Measurements from ENCODE around the gene TEPSIN. TPM values are rescaled to one million over a fixed set of nuclear protein-coding genes. Genes with fewer than 3 reads are reported as not detected.

The TEPSIN gene
- polyA plus RNA-seq, 1 donor from 2014 or later = 50.0 TPM

GRCh38 chr17:81242421-81243332 lies 3.8 kb upstream of the TEPSIN start:
- Histone ChIP-seq H3K9ac (ENCODE audit: low read length) (no peak overlapping the region), H3K27me3 (ENCODE audit: insufficient read depth, low read depth, low read length) (no peaks in the 10 kb centered on the region), H4K20me1 (ENCODE audit: insufficient read depth) (no peaks in the 10 kb centered on the region), H2AFZ (ENCODE audit: low read depth, low read length) (no peak overlapping the region), H3K4me3 (ENCODE audit: low read length) (no peak overlapping the region), H3K9me2 (ENCODE audit: insufficient read depth, low read length) (no peaks in the 10 kb centered on the region), H3K79me2 (replicated peaks; ENCODE audit: insufficient read depth, low read length) (peaks cover 15% of the 10 kb centered on the region), H3K27ac (ENCODE audit: low read length) (no peak overlapping the region), H3K4me2 (ENCODE audit: low read length) (no peak overlapping the region), H3F3A (ENCODE audit: insufficient read depth, low read length, poor library complexity, severe bottlenecking) (no peaks in the 10 kb centered on the region), H3K36me3 (ENCODE audit: insufficient read depth, low read length) (no peaks in the 10 kb centered on the region), H3K9me3 (ENCODE audit: low read length) (no peaks in the 10 kb centered on the region)
- TF ChIP-seq SMC3 (conservative IDR thresholded peaks at IDR 0.05; ENCODE audit: poor library complexity) = no peak
- no peak for TF ChIP-seq RAD21 (conservative IDR thresholded peaks at IDR 0.05)
- TF ChIP-seq REST (IDR thresholded peaks at IDR 0.05; ENCODE audit: borderline replicate concordance) = no peak
- no peak for TF ChIP-seq MXI1 (conservative IDR thresholded peaks at IDR 0.05; ENCODE audit: poor library complexity, severe bottlenecking)
- TF ChIP-seq EP300 (conservative IDR thresholded peaks at IDR 0.05; ENCODE audit: poor library complexity, severe bottlenecking) = no peak
- TF ChIP-seq EZH2 (IDR thresholded peaks at IDR 0.05; ENCODE audit: borderline replicate concordance, insufficient read depth, low read length, poor library complexity, severe bottlenecking) = no peak
- TF ChIP-seq POLR2AphosphoS5 (IDR thresholded peaks at IDR 0.05) = no peak
- no peak for TF ChIP-seq CTCF (IDR thresholded peaks at IDR 0.05; ENCODE audit: poor library complexity, severe bottlenecking)
- no peak for TF ChIP-seq TAF1 (IDR thresholded peaks at IDR 0.05; ENCODE audit: low read depth)

DNA sequence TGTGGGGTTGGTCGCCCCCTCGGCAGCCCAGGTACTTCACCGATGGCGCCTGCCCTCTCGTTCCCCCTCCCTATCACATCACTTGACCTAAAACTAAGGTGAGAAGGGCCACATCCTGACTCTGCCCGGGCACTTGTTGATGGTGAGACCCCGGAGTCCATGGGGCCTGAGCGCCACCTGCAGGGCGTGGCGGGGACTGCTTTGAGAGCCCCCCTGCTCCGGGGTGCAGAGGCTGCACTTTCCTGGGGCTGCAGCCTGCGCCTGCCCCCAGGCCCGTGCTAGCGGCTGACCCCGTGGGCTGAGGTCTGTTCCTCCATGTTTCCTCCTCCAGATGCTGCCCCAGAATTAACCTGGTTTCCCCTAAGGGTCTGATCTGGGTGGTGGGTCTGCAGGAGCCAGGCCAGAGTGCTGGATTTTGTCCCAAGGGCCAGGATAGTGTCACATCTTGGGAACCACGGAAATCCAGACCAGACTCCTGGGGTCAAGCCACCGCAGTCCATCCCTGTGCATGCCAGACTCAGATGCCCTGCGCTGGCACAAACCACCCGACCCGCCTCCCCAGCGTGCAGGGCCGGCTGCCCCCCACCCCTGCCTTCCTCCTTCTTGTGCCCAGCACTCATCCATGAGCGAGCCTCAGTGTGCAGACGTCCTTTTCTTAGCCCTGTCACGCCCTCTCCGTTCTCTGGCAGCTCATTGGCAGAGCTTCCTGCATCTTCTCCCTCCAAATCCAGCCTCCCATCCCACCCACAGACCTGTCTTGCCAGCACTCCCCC lies 3.0 kb upstream of the TEPSIN start:
- Histone ChIP-seq H3K27ac (ENCODE audit: low read length) (no peak overlapping the region), H3K79me2 (replicated peaks; ENCODE audit: insufficient read depth, low read length) (peaks cover 19% of the 10 kb centered on the region), H2AFZ (ENCODE audit: low read depth, low read length) (no peak overlapping the region), H3K4me3 (ENCODE audit: low read length) (no peak overlapping the region), H3K4me2 (ENCODE audit: low read length) (no peak overlapping the region), H3F3A (ENCODE audit: insufficient read depth, low read length, poor library complexity, severe bottlenecking) (no peaks in the 10 kb centered on the region), H3K9me2 (ENCODE audit: insufficient read depth, low read length) (no peaks in the 10 kb centered on the region), H4K20me1 (ENCODE audit: insufficient read depth) (no peaks in the 10 kb centered on the region), H3K36me3 (ENCODE audit: insufficient read depth, low read length) (no peaks in the 10 kb centered on the region), H3K9me3 (ENCODE audit: low read length) (no peaks in the 10 kb centered on the region), H3K27me3 (ENCODE audit: insufficient read depth, low read depth, low read length) (no peaks in the 10 kb centered on the region), H3K9ac (ENCODE audit: low read length) (no peak overlapping the region)
- TF ChIP-seq MXI1 (conservative IDR thresholded peaks at IDR 0.05; ENCODE audit: poor library complexity, severe bottlenecking) (no peak), POLR2AphosphoS5 (IDR thresholded peaks at IDR 0.05) (no peak), EZH2 (IDR thresholded peaks at IDR 0.05; ENCODE audit: borderline replicate concordance, insufficient read depth, low read length, poor library complexity, severe bottlenecking) (no peak), TAF1 (IDR thresholded peaks at IDR 0.05; ENCODE audit: low read depth) (no peak), REST (IDR thresholded peaks at IDR 0.05; ENCODE audit: borderline replicate concordance) (no peak), EP300 (conservative IDR thresholded peaks at IDR 0.05; ENCODE audit: poor library complexity, severe bottlenecking) (no peak), CTCF (IDR thresholded peaks at IDR 0.05; ENCODE audit: poor library complexity, severe bottlenecking) (peak; percentile 74), RAD21 (conservative IDR thresholded peaks at IDR 0.05) (peak; percentile 73), SMC3 (conservative IDR thresholded peaks at IDR 0.05; ENCODE audit: poor library complexity) (peak; percentile 69)
